ENCODE data around the gene PSMD3. TPM values are rescaled to one million over a fixed set of nuclear protein-coding genes. Genes with fewer than 3 reads are reported as not detected.

PSMD3 gene
- total RNA-seq, 1 donor from 2014 or later: 38.3 TPM

Other genes starting within 250 kb of the PSMD3 start
- gene GRB7, start 242.9 kb upstream of the PSMD3 start, total RNA-seq (ENCODE audit: insufficient read depth, low replicate concordance): 1.7 TPM
- 3.4 TPM for gene IKZF3, start 116.5 kb upstream of the PSMD3 start, total RNA-seq (ENCODE audit: insufficient read depth, low replicate concordance)
- gene ZPBP2, start 112.6 kb upstream of the PSMD3 start, total RNA-seq (ENCODE audit: insufficient read depth, low replicate concordance): 5.3 TPM
- gene GSDMB, start 62.2 kb upstream of the PSMD3 start, total RNA-seq (ENCODE audit: insufficient read depth, low replicate concordance): 8.4 TPM
- 48.4 TPM for gene ORMDL3, start 53.2 kb upstream of the PSMD3 start, total RNA-seq (ENCODE audit: insufficient read depth, low replicate concordance)
- not detected for gene LRRC3C, start 53.1 kb upstream of the PSMD3 start, total RNA-seq (ENCODE audit: insufficient read depth, low replicate concordance)
- gene GSDMA, start 17.8 kb upstream of the PSMD3 start, total RNA-seq (ENCODE audit: insufficient read depth, low replicate concordance): 1.7 TPM
- gene CSF3, start 34.6 kb downstream of the PSMD3 start, total RNA-seq (ENCODE audit: insufficient read depth, low replicate concordance): 39.5 TPM
- 29.1 TPM for gene MED24, start 73.6 kb downstream of the PSMD3 start, total RNA-seq (ENCODE audit: insufficient read depth, low replicate concordance)
- gene THRA, start 82.2 kb downstream of the PSMD3 start, total RNA-seq (ENCODE audit: insufficient read depth, low replicate concordance): 46.0 TPM
- 0.48 TPM for gene NR1D1, start 119.8 kb downstream of the PSMD3 start, total RNA-seq (ENCODE audit: insufficient read depth, low replicate concordance)
- gene MSL1, start 141.2 kb downstream of the PSMD3 start, total RNA-seq (ENCODE audit: insufficient read depth, low replicate concordance): 59.7 TPM
- gene CASC3, start 159.7 kb downstream of the PSMD3 start, total RNA-seq (ENCODE audit: insufficient read depth, low replicate concordance): 39.0 TPM
- 4.8 TPM for gene RAPGEFL1, start 196.7 kb downstream of the PSMD3 start, total RNA-seq (ENCODE audit: insufficient read depth, low replicate concordance)
- 7.0 TPM for gene WIPF2, start 238.5 kb downstream of the PSMD3 start, total RNA-seq (ENCODE audit: insufficient read depth, low replicate concordance)